Activated CD4-positive, alpha-beta T cell treated with anti-CD3 and anti-CD28 coated beads, Interleukin-2, amount 50 U/mL, for 48 hours (primary cell): ENCODE data around the gene OPCML.

Experiments
- DNase-seq, 2 experiments: peaks; one replicate each; pipeline ENCODE4 v3.0.0-alpha.2; 2020

Gene OPCML

GRCh38 chr11:132866783-132867545, 665.3 kb downstream of the OPCML start:
- DNase-seq: no peak

- DNase-seq: no peak
Observed at GRCh38 chr11:132865623-132866022, 666.7 kb downstream of the OPCML start.

GRCh38 chr11:132864811-132865576, 667.3 kb downstream of the OPCML start:
- no peak for DNase-seq

- no peak for DNase-seq
Observed at GRCh38 chr11:132862933-132863332, 669.4 kb downstream of the OPCML start.

- DNase-seq: no peak
Observed at GRCh38 chr11:132862137-132862536, 670.2 kb downstream of the OPCML start.

- no peak for DNase-seq
Observed at GRCh38 chr11:132859306-132859705, 673.0 kb downstream of the OPCML start.

GRCh38 chr11:132858223-132858622, 674.1 kb downstream of the OPCML start:
- no peak for DNase-seq

- no peak for DNase-seq
Observed at GRCh38 chr11:132856032-132856431, 676.3 kb downstream of the OPCML start.

GRCh38 chr11:132855516-132855915, 676.8 kb downstream of the OPCML start:
- no peak for DNase-seq

- DNase-seq: no peak
Observed at GRCh38 chr11:132853886-132854285, 678.4 kb downstream of the OPCML start.

- no peak for DNase-seq
Observed at GRCh38 chr11:132852361-132852760, 679.9 kb downstream of the OPCML start.

GRCh38 chr11:132851247-132851646, 681.1 kb downstream of the OPCML start:
- no peak for DNase-seq

- DNase-seq: no peak
Observed at GRCh38 chr11:132850266-132850665, 682.0 kb downstream of the OPCML start.

GRCh38 chr11:132848336-132848735, 684.0 kb downstream of the OPCML start:
- no peak for DNase-seq

GRCh38 chr11:132846075-132846474, 686.2 kb downstream of the OPCML start:
- no peak for DNase-seq

GRCh38 chr11:132844956-132845696, 687.2 kb downstream of the OPCML start:
- no peak for DNase-seq

GRCh38 chr11:132840660-132841059, 691.6 kb downstream of the OPCML start:
- DNase-seq: no peak

- no peak for DNase-seq
Observed at GRCh38 chr11:132840191-132840590, 692.1 kb downstream of the OPCML start.

GRCh38 chr11:132839236-132839945, 692.9 kb downstream of the OPCML start:
- DNase-seq: no peak

GRCh38 chr11:132838627-132839026, 693.7 kb downstream of the OPCML start:
- no peak for DNase-seq

- DNase-seq: no peak
Observed at GRCh38 chr11:132831272-132831671, 701.0 kb downstream of the OPCML start.

GRCh38 chr11:132824642-132825041, 707.7 kb downstream of the OPCML start:
- no peak for DNase-seq

- no peak for DNase-seq
Observed at GRCh38 chr11:132822276-132822675, 710.0 kb downstream of the OPCML start.
